DND-41 (cell line): ENCODE data around the gene PPFIBP2.

Experiments
- EZH2 ChIP-seq: IDR thresholded peaks from 3 replicates; pipeline ENCODE4 v1.6.1; 2012; ENCODE audit warnings: borderline replicate concordance, low read depth, mild to moderate bottlenecking, moderate library complexity, low read length, inconsistent platforms; ENCODE audit not compliant: severe bottlenecking
- TF ChIP-seq, protein P1 (sequence below): IDR thresholded peaks from 2 replicates; pipeline ENCODE4 v1.5.1; 2012; ENCODE audit warnings: borderline replicate concordance, low read length, moderate library complexity, mild to moderate bottlenecking; ENCODE audit not compliant: poor library complexity, severe bottlenecking; ENCODE audit errors: extremely low read depth

DNA sequence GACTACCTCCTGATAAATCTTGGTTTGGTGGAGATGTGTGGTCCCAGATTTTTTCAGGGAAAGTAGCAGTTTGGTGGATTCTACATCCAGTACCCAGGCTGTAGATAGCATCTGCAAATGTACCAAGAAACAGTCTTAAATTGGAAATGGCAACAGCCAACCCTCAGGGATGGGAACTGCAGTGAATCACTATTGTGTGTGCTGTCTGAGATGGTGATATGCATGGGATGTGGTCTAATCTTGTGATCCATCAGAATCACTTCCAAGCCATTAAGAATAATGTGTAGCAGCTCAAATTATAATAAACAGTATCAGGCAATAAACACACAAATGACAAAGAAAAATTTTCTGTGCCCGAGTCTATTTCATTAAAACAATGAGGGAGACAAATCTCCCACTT lies 25.1 kb upstream of the PPFIBP2 start:
- TF ChIP-seq, protein P1, sequence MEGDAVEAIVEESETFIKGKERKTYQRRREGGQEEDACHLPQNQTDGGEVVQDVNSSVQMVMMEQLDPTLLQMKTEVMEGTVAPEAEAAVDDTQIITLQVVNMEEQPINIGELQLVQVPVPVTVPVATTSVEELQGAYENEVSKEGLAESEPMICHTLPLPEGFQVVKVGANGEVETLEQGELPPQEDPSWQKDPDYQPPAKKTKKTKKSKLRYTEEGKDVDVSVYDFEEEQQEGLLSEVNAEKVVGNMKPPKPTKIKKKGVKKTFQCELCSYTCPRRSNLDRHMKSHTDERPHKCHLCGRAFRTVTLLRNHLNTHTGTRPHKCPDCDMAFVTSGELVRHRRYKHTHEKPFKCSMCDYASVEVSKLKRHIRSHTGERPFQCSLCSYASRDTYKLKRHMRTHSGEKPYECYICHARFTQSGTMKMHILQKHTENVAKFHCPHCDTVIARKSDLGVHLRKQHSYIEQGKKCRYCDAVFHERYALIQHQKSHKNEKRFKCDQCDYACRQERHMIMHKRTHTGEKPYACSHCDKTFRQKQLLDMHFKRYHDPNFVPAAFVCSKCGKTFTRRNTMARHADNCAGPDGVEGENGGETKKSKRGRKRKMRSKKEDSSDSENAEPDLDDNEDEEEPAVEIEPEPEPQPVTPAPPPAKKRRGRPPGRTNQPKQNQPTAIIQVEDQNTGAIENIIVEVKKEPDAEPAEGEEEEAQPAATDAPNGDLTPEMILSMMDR = no peak
- TF ChIP-seq EZH2 = no peak
